Keratinocyte (primary cell): ENCODE results near the gene TGDS.

Source experiments
- EZH2 ChIP-seq: IDR thresholded peaks from one replicate; pipeline ENCODE4 v1.6.1; 2012; ENCODE audit warnings: inconsistent platforms, mild to moderate bottlenecking, low read length, moderate library complexity
- TF ChIP-seq, protein P1 (sequence below), 3 experiments: IDR thresholded peaks in 1 of 3; conservative IDR thresholded peaks in 1 of 3; optimal IDR thresholded peaks in 1 of 3; 2 replicates in 2 of 3; 3 replicates in 1 of 3; pipeline versions ENCODE3 to v1.5.1; 2011; ENCODE audit warnings: low read length in 3 of 3, mild to moderate bottlenecking in 3 of 3, moderate library complexity in 2 of 3, control low read depth in 1 of 3, inconsistent platforms in 1 of 3; ENCODE audit not compliant: insufficient read depth in 2 of 3; ENCODE audit errors: extremely low read depth in 1 of 3

DNA sequence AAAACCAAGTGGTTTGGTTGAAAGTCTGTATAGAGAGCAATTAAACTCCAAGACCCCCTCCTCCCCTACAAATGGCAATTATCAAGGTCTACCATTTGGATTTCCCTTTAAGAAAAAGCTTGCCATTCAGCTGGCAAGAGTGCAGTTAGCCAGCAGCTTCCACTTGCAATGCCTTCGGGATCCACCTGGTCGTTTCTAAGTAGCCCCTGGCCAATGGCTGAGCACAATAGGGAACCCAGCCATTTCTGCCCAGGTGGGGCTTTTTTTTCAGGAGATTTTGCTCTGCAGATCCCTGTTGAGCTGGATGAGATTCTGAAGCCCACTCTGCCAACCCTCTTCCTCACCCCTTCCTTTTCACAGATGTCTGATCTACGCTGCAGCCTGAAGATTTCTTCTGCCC, 26.3 kb downstream of the TGDS start:
- TF ChIP-seq, protein P1, sequence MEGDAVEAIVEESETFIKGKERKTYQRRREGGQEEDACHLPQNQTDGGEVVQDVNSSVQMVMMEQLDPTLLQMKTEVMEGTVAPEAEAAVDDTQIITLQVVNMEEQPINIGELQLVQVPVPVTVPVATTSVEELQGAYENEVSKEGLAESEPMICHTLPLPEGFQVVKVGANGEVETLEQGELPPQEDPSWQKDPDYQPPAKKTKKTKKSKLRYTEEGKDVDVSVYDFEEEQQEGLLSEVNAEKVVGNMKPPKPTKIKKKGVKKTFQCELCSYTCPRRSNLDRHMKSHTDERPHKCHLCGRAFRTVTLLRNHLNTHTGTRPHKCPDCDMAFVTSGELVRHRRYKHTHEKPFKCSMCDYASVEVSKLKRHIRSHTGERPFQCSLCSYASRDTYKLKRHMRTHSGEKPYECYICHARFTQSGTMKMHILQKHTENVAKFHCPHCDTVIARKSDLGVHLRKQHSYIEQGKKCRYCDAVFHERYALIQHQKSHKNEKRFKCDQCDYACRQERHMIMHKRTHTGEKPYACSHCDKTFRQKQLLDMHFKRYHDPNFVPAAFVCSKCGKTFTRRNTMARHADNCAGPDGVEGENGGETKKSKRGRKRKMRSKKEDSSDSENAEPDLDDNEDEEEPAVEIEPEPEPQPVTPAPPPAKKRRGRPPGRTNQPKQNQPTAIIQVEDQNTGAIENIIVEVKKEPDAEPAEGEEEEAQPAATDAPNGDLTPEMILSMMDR (optimal IDR thresholded peaks at IDR 0.05 in 1 of 3, IDR thresholded peaks at IDR 0.05 in 1 of 3, conservative IDR thresholded peaks at IDR 0.05 in 1 of 3; ENCODE audit: extremely low read depth in 1 of 3, insufficient read depth in 2 of 3, low read length in 3 of 3) = no peak
- no peak for TF ChIP-seq EZH2
